NCI-H2029 (cell line): Measurements from ENCODE around the gene ZNF561.

Experiments used
- DNase-seq: peaks from one replicate; lab custom pipeline; 2025; lab: John Stamatoyannopoulos, UW

ZNF561 gene

DNA sequence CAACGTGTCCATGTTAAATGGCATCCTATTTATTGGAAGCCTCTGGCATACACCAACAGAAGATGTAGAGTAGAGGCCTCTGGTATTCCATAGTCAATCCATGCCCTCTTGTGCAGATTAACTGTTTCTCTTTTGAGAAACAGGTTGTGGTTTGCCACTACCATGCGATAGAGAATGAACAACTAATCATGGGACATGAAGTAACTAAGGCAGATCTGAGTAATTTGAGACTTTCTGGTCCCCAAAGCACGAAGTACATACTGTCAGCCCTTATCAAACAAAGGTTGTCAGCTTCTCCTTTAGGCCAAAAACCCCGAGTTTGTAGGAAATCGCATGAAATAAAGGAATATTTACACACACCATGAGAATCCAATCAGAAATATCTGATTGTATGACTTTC is 40.3 kb downstream of the ZNF561 start:
- no peak for DNase-seq

- DNase-seq: no peak
Measured at GRCh38 chr19:9570255-9570654, 50.8 kb downstream of the ZNF561 start.

- no peak for DNase-seq
Measured at GRCh38 chr19:9566729-9567128, 54.3 kb downstream of the ZNF561 start.

- DNase-seq: no peak
Measured at GRCh38 chr19:9565900-9566705, 54.9 kb downstream of the ZNF561 start.
